NCI-H2029 (cell line): ENCODE results near the gene GNAI2.
"Not testable (repeated sequence)": the region's sequence is repeated elsewhere in the genome, so short reads cannot be mapped to it uniquely, and the experiment has no call there.

ENCODE experiments used
- DNase-seq: peaks from one replicate; lab custom pipeline; 2025; lab: John Stamatoyannopoulos, UW

The GNAI2 gene

DNA sequence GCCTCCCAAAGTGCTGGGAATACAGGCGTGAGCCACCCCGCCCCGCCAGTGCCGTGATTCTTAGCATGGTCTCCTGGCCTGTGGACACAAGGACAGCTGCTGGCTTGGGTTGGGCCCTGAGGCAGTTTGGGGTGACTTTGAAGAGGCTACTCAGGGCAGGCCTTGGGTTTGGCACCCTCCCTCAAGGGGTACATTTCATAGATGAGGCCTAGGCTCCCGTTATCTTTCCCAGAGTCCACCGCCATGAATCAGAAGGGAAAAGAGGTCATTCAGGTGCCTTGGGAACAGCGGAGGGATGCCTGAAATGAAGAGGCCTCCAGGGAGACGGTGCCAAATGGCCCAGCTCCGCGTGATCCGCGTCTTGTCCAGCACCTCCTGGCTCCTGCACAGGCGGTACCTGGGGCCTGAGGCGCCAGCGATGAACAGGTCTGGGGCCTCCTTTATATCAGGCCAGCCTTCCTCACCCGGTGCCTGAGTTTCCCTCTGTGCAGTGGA is 9.3 kb downstream of the GNAI2 start:
- no peak for DNase-seq

DNA sequence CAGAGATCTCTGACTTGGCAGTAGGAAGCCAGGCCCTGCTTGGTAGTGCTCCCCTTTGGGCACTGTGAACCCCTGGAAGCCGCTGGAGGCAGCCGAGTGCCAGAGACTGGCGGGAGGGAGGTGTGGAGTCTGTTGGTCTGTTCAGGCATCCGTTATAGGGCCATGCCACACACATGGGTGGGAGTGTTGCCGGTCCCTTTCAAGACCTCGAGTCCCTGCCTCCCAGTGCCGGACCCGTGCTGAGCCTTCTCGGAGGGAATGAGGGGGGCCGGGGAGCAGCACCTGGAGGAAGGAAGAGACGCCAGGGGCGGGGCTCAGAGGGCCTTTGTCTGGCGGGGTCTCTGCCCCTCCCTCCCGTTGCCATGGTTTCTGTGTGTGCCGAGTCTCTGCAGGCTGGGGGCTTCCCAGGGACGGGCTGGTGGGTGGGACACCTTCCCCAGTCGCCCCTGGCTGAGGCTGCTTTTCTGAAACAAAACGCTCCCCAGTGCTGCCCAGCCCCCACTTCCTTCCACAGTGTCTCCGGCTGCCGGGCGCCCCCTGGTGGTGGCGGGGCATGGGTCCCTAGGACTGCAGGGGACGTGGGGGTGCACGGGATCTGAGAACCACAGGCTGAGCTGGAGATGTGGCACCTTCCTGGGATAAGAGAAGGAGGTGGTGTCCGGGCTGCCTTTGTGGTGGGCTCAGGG is 10.0 kb downstream of the GNAI2 start:
- peak; percentile 37 for DNase-seq

DNA sequence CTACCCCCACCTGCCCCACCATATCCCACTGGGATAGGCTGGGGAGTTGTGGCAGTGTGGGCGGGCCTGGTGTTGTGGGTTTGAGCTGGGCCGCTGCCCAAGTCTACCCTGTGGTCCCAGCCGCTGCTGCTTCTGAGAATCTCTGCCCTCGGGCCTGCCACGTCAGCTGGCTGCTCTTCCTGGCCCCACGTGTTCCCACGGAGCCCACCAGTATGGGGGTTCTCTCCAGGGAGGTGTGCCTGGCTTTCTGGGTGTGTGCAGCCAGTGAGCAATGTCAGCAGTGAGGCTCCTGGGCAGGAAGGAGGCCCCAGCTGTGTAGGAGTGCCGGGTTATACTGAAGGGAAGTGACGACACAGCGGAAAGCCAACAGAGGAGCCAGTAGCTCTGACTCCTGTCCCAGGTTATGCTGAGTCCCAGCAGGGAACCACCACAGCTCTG is 10.5 kb downstream of the GNAI2 start:
- DNase-seq = no peak

DNA sequence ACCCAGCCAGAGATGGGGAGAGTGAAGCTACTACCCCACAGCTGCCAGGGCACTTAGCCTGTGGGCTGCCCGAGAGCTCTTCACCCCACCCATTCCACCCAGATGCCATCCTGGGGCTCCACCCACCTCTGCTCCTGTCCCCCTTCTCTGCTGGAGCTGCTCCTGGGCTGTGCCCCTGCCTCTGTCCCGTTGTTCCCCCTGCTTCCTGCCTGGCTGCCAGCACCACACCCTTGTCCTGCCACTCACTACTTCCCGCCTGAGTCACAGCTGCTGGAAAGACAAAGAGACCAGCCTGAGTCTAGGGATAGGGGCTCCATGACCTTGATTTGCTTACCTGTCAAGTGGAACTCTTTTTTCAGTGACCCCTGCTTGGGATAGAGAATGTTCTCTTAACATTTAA is 12.4 kb downstream of the GNAI2 start:
- DNase-seq = no peak

DNA sequence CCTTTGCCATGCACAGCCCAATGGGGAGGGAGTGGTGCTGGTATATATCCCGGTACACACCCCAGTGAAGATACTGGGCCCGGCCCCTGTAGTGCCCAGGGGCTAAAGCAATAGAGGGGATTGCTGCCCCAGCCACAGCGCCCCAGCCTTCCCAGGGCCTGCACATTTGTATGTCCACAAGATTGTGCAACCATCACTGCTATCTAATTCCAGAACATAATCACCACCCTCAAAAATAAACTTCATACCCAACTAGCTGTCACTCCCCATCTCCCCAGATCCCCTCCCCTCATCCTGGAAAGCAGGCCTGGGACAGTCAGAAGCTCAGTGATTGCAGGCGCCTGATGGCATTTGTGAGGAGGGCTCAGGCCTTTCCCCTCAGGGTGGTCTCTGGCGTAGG is 13.5 kb downstream of the GNAI2 start:
- no peak for DNase-seq

DNA sequence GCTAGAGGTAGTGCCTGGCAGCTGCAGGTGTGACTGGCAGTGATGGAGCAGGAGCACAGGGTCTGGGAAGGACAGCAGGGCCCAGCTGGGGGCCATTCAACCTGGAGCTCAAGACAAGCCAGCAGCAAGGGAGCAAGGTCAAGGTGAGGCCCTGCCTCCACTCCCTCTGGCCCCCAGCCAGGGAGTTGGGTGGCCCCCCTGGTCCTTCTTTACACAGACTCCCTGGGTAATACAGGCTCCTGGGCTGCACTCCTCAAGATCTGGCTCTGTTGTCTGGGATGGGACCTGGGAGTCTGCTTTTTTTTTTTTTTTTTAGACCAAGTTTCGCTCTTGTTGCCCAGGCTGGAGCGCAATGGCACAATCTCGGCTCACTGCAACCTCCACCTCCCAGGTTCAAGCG is 14.5 kb downstream of the GNAI2 start:
- no peak for DNase-seq

DNA sequence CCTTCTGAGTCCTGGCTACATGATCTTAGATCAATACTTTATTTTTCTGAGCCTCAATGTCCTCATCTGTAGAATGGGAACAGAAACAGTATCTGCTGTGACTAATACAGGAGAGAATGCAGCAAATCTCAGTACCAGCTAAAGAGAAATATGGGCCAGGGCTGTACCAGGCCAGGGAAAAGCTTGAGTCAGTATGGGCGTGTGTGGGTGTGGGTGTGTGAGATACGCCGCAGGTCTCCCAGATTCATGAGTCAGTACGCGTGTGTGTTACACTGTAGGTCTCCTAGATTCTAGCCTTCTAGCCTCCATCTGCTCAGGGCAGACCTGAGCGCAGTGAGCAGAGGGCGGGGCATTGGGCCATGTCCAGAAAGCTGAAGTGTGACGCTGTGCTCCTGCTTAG is 15.2 kb downstream of the GNAI2 start:
- no peak for DNase-seq

DNA sequence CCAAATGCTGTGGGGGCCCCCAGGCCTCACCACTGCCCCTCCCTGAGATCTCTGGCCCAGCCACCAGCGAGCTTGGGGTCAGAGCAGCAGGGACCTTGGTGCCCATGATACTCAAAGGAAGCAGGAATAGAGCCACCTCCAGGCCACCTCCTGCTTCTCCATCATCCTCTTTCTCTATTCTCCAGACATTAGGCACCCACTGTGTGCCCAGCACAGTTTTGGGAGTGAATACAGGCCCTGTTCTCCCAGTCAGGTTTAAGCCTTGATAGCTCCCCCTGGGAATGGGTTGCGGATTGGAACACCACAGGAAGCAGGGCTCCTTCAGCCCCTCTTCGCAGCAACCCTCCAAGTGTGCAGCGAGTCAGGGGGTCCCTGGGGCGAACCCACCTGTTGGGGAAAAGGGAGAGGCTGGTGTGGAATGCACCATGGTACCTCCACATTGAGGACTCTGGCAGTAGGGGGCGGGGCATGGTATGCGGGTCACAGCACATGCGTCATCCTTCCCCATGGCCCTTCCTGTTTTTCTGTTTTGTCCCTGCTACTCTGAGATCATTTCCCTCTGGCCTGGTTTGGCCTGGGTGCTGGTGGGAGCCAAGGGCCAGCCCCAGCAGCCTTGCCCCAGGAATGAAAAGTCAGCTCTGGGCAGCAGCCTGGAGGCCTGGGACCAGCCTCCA is 18.7 kb downstream of the GNAI2 start:
- no peak for DNase-seq

DNA sequence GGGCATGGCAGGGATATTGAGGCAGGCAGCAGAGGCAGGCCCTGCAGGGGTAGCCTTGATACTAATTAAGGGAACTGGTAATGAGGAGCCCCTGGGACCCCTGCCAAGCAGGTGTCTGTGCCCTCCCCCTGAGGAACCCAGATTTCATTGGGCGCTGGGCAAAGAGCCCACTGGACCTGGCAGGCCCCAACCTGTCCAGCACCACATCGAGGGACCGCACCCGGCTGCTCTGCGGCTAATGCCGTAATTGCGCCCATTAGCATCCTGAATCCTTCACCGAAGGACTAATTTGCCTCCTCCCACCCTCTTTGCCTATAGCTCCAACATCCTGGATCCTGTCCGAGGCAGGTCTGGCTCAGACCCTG is 19.2 kb downstream of the GNAI2 start:
- no peak for DNase-seq

DNA sequence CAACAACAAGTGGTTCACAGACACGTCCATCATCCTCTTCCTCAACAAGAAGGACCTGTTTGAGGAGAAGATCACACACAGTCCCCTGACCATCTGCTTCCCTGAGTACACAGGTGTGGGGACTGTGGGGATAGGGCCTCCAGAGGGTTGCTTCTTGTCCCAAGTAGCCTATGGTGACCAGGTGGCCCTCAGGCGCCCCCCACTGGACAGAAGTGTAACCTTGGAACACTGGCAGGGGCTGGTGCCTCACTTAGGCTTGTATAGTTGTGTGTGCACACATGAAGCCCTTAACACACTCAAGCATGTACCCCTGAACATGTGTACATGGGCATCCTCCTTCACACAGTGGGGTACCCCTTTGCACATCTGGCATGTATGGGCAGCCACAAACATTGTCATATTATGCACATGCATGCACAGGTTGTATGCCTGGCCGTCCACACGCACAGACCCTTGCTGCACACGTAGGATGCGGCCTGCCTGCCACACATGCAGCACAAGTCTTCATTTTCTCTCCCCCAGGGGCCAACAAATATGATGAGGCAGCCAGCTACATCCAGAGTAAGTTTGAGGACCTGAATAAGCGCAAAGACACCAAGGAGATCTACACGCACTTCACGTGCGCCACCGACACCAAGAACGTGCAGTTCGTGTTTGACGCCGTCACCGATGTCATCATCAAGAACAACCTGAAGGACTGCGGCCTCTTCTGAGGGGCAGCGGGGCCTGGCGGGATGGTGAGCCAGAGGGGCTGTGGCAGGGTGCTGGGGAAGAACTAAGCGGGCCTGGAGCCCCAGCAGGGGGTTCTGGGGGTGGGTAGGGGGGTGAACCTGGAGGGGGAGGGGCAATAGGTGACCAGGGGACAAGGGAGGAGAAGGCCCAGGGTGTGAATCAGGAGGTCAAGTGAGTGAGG is 21.2 kb downstream of the GNAI2 start:
- DNase-seq = no peak

DNA sequence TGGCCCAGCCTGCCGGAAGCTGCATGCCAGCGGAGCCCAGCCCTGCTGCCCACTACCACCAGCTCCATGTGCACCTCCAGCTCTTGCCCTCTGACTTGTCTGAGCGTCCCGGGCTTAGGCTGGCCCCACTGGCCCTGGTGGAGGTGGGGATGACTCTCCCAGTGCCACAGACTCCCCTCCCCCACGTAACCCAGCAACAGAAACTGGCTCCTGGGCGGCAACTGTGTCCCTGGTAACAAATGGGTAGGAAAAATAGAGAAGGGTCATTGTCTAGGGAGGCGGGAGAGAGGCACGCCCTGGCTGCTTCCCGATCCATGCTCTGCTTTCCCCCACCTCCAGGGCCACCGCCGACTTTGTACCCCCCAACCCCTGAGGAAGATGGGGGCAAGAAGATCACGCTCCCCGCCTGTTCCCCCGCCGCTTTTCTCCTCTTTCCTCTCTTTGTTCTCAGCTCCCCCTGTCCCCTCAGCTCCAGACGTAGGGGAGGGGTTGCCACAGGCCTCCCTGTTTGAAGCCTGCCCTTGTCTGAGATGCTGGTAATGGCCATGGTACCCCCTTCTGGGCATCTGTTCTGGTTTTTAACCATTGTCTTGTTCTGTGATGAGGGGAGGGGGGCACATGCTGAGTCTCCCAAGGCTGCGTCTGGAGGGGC is 22.2 kb downstream of the GNAI2 start:
- DNase-seq = no peak

DNA sequence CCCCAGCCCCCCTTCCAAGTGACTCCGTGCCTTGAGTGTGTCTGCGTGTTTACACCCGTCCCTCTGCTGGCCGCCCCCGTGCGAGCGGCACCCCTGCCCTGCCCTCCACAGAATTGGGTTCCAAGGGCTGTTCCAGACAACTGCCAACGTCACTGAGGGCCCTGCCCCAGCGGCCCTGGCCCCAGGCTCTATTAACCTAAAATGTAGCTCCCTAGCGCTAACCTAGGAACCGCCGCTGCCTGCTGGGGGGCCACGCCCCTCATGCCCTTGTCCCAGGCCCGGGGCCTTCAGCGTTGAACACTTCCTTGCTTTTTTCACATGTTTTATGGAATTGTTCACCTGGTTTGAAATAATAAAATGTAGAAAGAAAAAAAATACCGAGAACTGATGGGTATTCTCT is 23.0 kb downstream of the GNAI2 start:
- no peak for DNase-seq

DNA sequence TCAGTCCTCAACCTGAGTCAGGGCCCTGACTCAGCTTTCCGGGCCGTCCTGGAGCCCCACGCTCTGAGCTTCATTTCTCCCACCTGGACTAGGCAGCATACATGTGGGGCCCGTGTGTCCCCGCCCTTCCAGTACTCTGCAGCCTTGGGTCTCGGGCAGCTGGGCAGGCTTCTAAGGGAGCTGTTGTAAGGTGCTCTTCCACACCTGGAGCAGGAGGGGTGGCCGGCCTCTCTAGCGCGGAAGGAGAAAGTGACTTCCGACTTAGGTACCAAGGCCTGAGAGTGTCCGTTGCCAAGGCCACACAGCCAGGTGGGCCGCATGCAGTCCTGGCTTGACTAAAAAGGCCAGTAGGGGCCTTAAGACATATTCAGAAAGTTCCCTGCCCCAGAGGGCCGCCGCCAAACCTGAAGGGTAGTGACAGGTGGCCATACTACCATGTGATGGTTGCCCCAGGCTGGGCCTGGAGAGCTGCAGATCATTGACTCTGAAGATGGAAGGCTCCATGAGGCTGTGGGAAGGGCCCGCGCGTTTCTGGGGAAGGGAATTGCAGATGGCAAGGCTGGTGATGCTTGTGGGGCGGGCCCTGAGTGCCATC is 23.5 kb downstream of the GNAI2 start:
- DNase-seq = no peak

DNA sequence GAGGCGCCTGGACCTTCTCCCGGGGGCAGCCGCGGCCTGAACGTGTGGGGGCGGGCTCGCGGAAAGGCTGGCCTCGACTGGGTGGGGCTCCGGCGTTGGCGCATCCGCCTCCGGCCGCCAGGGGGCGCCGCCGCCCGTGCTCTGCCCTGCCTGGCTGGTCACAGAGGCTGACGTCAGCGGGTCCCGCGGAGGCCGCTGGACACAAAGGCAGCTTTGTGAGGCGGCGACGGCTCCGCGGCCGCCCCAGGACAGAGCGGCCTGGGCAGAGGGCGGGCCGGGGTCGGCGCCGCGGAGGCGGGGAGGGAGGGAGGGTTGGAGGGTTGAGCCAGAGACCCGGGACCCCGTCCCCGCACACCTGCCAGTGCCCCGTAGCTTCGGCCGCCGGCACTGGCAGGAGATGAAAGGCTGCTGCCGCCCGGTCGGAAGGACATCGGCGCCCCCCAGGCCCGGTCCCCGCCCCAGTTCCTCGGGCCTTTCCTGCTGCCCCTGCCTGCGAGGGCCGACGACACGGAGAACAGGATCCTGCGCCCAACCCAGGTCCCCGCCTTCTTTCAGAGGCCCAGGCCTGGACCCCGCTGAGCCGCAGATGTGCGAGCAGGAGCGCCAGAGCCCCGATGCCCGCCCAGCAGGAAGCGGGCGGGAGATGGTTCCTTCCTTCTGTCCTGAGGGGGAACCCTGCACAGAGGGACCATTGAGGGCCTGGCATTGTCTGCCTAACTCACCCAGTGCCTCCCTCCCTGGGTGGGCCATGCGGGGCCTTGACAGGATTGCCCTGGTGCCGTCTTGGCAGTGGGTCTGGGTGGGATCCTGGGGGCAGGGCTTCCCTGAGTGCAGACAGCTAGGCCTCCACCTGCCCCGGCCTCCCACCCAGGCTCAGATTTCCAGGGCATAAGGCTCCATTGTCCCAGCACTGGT is 24.3 kb downstream of the GNAI2 start:
- DNase-seq = peak; percentile 49

DNA sequence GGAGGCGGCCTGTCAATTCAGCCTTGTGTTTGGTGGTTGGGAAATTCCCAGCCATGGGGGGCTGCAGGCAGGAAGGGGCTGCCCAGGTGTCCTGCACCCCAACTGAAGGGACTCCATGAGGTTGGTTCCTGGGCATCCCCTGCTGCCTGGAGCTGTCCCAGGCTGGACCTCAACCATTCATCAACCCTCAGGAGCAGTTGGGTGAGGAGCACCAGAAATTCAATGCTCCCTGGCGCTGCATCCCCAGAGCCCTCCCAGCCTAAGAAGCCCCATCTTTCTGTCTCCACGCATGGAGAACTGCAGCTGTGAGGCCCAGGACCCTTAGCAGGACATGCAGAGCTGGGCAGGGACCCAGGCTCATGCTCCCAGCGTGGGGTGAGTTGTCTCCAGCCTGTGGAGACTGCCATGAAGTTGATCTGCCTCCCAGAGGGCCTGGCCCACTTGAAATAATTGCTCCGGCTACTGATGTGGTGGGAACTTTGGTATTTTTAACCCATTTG is 25.0 kb downstream of the GNAI2 start:
- DNase-seq = no peak

DNA sequence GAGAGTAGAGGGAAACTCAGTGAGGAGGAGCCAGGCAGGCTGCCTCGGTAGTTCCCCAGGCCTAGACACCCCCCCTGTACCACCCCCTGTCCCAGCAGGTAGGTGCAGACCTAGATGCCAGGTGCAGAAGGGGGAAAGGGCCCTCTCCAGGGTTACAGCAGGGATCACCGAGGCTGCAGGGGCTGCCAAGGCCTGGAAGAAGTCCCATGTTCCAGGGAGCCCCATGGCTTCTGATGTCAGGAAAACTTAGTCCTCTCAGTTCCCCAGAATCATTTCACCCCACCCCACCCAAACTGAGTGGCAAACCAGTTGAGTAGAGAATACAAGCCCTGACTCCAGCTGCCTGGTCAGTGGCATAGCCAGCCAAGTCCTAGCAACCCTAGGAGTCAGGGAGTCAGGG is 25.5 kb downstream of the GNAI2 start:
- DNase-seq = no peak

DNA sequence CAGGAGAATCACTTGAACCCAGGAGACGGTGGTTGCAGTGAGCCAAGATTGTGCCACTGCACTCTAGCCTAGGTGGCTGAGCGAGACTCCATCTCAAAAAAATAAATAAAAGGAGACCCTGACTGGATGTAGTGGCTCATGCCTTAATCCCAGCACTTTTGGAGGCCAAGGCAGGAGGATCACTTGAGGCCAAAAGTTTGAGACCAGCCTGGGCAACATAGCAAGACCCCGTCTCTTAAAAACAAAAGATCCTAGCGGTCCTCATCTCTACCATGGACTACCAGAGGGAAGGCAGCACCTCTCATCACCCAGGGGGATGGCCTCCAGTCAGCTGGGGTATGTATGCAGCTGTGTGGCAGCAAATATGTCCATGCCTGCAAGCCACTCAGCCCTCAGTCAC is 26.2 kb downstream of the GNAI2 start:
- not testable (repeated sequence) for DNase-seq

DNA sequence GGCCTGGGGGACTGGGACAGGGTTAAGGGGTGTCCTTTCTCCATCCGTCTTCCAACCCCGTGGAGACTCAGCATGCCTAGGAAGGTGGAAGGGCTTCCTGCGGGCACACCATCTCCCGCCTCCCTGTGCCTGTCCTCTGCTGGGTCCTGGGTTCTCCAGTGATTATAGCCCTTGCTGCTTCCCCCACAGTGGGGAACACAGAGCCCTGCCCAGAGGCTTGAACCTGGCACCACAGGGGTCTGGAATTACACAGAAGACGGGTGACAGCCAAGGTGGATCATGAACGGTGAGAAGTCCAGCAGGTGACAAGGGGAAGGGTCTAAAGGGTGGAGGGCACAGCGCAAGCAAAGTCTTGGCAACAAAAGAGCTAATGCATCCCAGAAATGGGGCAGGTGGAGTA is 26.8 kb downstream of the GNAI2 start:
- DNase-seq = no peak

DNA sequence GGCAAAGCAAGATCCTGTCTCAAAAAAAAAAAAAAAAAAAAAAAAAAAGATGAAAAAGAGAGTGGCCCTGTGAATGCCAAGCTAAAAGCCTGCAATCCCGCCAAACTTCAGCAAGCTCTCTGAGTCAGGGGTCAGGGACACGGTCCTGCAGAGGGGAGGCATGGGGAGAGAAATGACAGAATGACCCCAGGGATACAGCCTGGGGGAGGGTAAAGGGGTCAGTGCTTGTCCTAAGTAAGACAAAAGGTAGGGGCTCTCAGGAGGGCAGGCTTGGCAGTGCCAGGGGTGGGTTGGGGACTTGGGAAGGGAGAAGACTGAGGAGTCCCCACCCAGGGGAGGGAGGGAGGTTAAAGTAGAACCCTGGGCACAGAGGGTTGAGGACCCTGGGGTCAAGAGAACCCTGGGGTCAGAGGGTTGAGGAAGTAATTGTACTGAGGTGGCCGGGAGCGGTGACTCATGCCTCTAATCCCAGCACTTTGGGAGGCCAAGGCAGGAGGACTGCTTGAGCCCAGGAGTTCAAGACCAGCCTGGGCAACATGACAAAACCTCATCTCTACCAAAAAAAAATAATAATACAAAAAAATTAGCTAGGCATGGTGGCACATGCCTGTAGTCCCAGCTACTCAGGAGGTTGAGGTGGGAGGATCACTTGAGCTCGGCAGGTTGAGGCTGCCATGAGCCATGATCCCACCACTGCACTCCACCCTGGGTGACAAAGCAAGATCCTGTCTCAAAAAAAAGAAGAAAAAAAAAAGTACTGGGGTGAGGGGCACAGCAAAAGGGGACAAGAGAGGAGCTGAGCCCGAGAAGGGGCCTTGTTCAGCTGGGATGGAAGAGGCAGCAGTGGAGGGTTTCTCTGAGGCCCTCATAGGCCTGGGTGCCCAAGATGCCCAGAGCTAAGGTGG is 27.7 kb downstream of the GNAI2 start:
- DNase-seq = no peak
